ENCODE results near the gene CMAS.
"Not testable (repeated sequence)": the region's sequence is repeated elsewhere in the genome, so short reads cannot be mapped to it uniquely, and the experiment has no call there.

GRCh38 chr12:22052994-22053393 is 7.0 kb downstream of the CMAS start:
- TF ChIP-seq CTCF, POLR2A (IDR thresholded peaks at IDR 0.05): not testable (repeated sequence)
